ENCODE results near the gene BDH1. TPM values are rescaled to one million over a fixed set of nuclear protein-coding genes. Genes with fewer than 3 reads are reported as not detected.
"Not testable (repeated sequence)": the region's sequence is repeated elsewhere in the genome, so short reads cannot be mapped to it uniquely, and the experiment has no call there.

The BDH1 gene, protein sequence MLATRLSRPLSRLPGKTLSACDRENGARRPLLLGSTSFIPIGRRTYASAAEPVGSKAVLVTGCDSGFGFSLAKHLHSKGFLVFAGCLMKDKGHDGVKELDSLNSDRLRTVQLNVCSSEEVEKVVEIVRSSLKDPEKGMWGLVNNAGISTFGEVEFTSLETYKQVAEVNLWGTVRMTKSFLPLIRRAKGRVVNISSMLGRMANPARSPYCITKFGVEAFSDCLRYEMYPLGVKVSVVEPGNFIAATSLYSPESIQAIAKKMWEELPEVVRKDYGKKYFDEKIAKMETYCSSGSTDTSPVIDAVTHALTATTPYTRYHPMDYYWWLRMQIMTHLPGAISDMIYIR
- 10 to 100 TPM; 39.9 to 44.2 (median 40.0) TPM for polyA plus RNA-seq (ENCODE audit: insufficient read length in 3 of 3)

DNA sequence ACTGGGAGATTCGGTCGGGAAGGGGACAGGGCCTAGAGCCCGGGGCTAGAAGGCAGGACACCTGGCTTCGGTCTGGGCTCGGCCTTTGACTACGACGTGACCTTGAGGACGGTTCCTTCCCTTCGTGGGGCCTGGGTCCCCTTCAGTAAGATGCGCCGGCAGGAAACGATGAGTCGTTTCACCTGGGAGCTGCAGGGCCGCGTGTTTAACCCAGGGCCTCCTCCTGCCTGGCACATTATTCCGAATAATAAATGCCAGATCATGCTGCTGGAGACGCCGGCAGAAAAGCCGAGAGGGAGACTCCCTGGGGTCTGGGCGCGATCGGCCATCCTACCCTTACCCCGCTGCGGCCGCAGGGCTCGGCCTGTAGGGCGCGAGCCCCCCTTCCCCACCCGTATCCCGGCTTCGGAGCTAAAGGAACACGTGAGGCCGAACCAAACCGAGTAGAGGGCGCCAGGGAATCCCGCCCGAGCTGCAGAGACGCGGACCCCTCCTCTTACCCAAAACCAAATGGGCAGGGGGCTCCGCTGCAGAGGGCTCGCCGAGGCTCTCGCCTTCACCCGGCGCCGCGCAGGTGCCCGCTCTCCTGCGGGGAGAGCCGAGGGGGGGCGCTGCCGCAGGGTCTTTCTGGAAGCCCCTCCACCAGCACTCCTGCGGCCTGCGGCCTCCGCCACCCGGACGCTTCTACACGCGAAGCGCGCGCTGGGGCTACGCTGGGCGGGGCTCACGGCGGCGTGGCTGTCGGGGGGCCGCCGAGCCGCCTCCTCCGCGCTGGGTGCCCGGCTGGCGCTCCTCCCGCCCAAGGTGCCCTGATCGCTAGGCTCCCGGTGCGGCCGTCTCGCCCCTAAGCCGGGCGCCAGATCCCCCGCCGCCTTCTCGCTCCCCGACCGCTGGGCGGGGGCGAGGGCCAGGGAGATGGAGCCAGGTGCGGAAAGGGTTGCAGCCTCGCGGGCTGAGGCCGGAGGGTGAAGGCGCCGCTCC, at the start of gene BDH1:
Gene BDH1, minus strand, starts transcription at position 688 of the 981 bp plus-strand sequence. CDS start 9,525 bp downstream, outside the sequence.
- no peak for DNase-seq (ENCODE audit: low read depth in 3 of 3, low spot score in 2 of 3)

GRCh38 chr3:197603317-197603933, 47.7 kb upstream of the BDH1 start:
- DNase-seq (ENCODE audit: low read depth in 3 of 3, low spot score in 2 of 3), result no peak

GRCh38 chr3:197602351-197602750, 46.6 kb upstream of the BDH1 start:
- DNase-seq (ENCODE audit: low read depth in 3 of 3, low spot score in 2 of 3), result not testable (repeated sequence)

- DNase-seq (ENCODE audit: low read depth in 3 of 3, low spot score in 2 of 3), result not testable (repeated sequence)
Observed at GRCh38 chr3:197601566-197601840, 45.7 kb upstream of the BDH1 start.

DNA sequence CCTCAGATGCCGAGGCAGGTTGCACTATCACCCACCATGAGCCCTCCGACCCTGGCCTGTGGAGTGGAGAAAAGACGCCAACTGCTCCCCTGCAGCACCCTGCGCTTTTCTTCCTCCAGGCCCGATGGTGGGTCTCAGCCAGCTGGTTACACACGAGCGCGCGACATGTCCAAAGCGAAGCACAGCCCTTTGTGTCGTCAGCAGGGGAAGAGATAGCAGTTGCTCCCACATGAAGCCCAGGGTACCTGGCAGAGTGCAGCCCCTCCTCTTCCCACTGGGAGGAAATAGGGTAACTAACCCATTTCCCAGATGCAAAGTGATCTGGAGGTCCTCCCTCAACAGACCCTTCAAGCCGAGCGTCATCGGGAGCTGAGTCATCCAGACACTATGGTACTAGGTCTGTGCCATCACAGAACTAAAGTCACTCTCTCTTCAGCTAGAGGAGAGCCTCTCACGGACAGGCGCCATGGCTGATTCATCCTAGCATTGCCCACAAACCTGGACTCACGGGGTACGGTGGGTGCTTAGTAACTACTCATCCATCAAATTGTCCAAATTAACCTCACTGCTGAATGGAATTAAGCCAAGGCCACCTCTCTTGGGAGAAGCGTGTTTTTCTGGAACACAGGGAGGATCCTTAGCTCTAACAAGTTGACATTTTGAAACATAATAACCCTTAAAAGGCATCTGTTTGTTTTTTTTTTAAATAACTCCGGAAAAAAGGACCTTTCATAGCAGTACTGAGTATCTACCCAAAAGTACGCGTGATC, 45.2 kb upstream of the BDH1 start:
- DNase-seq (ENCODE audit: low read depth in 3 of 3, low spot score in 2 of 3), result no peak

DNA sequence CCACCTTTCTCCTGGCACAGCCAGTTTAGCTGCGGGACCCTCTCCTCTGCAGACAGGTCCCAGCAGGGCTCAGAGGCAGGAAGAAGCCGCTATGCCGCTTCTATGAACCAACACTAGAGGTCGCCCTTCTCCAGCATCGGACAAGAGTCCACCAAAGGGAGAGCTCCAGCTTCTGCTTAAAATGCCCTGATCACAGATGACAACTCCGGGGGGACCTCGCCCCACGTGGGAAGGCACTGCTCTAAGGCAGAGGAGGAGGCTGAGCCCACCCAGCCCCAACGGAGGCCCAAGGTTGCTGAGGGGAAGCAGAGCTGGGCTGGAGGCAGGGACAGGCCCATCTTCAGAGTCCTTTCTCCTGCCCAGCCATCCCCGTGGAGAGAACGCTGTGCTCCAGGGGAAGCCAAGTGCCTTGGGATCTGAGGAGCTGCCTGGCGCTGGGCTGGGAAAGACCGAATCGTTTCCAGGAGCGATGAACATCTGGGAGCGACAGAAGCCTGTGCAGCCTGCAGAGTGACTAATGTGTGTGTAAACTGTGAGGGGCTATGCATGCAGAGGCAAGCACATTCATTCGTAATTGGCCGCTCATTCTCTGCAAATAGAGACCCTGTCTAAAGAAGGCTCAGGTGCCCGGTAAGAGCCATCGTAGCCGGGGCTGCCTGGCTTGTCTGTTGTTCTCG, 43.5 kb upstream of the BDH1 start:
- DNase-seq (ENCODE audit: low read depth in 3 of 3, low spot score in 2 of 3), result peak; percentile 52 to 69 (median 69)

DNA sequence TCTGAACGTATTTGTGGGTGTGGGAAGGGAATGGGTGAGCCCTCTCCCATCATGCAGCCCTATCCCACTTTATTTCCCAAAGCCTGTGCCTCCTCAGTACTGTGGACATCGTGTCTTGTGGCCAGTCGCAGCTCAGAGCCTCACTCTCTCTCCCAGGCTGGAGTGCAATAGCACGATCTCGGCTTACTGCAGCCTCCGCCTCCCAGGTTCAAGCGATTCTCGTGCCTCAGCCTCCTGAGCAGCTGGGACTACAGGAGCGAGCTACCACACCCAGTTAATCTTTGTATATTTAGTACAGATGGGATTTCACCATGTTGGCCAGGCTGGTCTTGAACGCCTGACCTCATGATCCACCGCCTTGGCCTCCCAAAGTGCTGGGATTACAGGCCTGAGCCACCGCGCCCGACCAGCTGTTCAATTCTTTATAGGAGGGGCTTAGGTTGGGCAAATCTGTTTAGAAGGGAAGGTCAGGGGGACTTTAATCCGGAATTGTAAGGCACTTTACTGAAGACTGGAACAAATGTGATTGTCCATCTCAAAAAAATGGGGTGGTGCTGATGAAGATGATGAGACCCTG, 42.7 kb upstream of the BDH1 start:
- DNase-seq (ENCODE audit: low read depth in 3 of 3, low spot score in 2 of 3), result no peak

DNA sequence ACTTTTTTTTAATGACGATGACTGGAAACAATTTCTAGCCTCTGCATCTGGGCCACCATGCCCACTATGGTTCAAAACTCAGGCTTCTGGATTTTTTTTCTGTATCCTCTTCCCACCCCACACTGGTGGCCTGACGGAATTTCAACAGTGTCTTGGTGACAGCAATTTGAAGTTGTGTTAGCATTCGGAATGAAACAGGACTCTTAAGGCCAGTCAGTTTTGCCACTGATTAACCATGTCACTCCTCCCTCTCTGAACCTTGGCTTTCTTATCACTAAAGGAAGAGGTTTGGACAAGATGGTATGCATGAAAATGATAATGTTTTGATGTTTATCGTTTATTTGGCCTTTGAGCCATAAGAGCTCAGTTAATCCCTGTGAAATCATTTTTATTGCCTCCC, 41.6 kb upstream of the BDH1 start:
- DNase-seq (ENCODE audit: low read depth in 3 of 3, low spot score in 2 of 3), result no peak

DNA sequence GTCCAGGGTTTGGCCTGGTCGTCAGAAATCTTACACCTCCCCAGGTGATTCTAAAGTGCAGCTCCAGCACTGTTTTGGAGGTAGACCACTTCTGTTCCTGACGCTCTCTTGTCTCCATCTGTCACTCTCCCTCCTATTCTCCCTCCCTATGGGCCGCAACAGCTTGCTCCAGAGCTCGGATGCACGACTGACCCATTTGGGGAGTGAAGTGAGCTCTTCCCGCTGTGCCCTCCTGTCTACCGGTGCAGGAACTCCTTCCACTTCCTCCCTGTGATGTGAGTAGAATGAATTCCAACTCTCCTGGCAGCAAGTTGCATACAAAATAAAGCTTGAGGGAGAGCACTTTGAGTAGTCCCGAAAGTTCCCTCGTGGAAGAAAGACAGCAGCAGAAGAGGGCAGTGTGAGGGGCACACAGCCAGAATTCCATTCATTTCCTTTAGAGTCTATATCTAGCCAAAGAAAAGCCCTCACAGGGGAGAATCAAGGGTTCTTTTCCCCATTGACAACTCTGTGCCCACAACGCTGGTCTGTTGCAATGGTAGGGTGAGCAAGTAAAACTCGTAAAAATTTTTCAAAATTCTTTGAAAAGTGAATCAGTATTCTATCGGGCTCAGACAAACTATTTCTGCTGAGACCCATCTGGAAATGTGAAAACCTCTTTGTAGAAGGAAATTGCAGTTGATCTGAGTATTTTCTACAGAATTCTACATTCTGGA, 39.9 kb upstream of the BDH1 start:
- DNase-seq (ENCODE audit: low read depth in 3 of 3, low spot score in 2 of 3), result no peak

- DNase-seq (ENCODE audit: low read depth in 3 of 3, low spot score in 2 of 3), result no peak
Observed at GRCh38 chr3:197593046-197593380, 37.2 kb upstream of the BDH1 start.

DNA sequence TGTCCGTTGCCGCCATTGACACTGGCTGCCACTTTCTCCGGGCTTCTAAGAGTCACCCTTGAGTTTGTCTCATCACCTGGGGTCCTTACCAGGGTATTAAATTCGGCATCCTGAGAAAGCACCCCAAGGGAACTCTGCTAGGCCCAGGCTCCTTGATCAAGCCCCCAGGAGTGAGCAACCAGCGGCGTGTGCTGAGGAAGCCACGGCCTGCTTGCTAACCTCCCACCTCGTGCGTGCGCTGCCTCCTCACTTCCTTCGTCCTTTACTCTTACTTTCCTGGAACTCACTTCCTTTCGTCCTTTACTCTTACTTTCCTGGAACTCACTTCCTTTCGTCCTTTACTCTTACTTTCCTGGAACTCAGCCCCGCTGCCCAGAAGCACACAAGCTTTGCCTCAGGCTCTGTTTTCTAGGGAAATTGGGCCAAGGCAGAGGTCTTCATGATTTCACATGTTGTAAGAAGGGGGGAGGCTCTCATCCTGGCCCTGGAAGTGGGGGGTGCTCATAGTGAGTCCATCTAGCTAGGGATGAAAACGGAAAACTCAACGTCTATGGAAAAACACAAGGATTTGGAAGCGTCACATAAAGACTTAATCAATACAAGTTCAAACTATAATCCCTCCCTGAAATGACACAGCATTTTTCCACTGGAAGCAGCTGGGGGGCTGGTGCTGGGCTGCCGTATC, 36.7 kb upstream of the BDH1 start:
- DNase-seq (ENCODE audit: low read depth in 3 of 3, low spot score in 2 of 3), result no peak

GRCh38 chr3:197591816-197592215, 36.0 kb upstream of the BDH1 start:
- DNase-seq (ENCODE audit: low read depth in 3 of 3, low spot score in 2 of 3), result no peak

GRCh38 chr3:197590313-197590962, 34.7 kb upstream of the BDH1 start:
- DNase-seq (ENCODE audit: low read depth in 3 of 3, low spot score in 2 of 3), result no peak

- DNase-seq (ENCODE audit: low read depth in 3 of 3, low spot score in 2 of 3), result no peak
Observed at GRCh38 chr3:197589545-197589944, 33.8 kb upstream of the BDH1 start.

DNA sequence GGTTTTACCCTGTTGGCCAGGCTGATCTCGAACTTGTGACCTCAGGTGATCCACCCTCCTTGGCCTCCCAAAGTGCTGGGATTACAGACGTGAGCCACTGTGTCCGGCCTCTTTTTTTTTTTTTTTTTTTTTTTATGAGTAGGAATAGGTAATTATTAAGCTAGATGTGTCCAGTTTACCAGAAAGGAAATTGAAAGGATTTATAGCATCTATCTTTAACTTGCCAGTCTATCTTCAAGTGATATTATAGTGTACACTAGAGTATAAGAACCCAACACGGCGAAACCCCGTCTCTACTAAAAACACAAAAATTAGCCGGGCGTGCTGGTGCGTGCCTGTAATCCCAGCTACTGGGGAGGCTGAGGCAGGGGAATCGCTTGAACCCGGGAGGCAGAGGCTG, 31.0 kb upstream of the BDH1 start:
- not testable (repeated sequence) for DNase-seq (ENCODE audit: low read depth in 3 of 3, low spot score in 2 of 3)

GRCh38 chr3:197586181-197586580, 30.4 kb upstream of the BDH1 start:
- DNase-seq (ENCODE audit: low read depth in 3 of 3, low spot score in 2 of 3), result no peak

GRCh38 chr3:197584733-197585132, 29.0 kb upstream of the BDH1 start:
- no peak for DNase-seq (ENCODE audit: low read depth in 3 of 3, low spot score in 2 of 3)

DNA sequence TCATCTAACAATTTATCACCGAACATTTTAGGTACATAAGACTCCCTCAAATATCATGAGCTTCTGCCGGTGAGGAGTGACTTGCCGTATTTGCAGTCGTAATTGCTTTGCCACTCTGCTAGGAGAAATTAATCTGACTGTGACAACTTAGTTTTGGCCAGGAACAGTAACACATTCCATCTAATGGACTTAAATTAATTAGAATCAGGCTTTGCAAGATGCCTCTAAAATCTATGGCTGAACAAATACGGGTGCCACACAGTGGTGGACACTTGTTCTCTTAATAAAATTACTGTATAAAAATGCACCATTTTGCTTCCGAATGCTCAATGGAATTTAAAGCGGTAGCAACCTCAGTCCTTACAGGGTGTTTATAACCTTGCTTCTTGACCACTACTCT, 27.6 kb upstream of the BDH1 start:
- DNase-seq (ENCODE audit: low read depth in 3 of 3, low spot score in 2 of 3), result no peak

Measured in right renal cortex interstitium (tissue), 3 donors.